SK-MEL-5 (cell line): ENCODE results near the gene SLC25A6. TPM values are rescaled to one million over a fixed set of nuclear protein-coding genes. Genes with fewer than 3 reads are reported as not detected.
"Not testable (repeated sequence)": the region's sequence is repeated elsewhere in the genome, so short reads cannot be mapped to it uniquely, and the experiment has no call there.

Source experiments
- DNase-seq: peaks from one replicate; pipeline ENCODE4 v3.0.0-alpha.2; 2016; ENCODE audit warnings: low read depth, low spot score
- in situ Hi-C: cut with HindIII; loops from 2 replicates; pipeline ENCODE4 v1.10.0; 2016; ENCODE audit warnings: low sequenced_read_pairs, high pct_unique_total_duplicates, low pct_unique_long_range_greater_than_20kb
- polyA plus RNA-seq, 2 experiments: library from polyadenylated mRNA; depleted of rRNA; stranded (reverse); fragments of >200 nt; gene quantifications; 2 replicates each; pipeline ENCODE4 v1.2.3, GENCODE V29; 2015
- total RNA-seq: library from RNA; depleted of rRNA; stranded (reverse); fragments of >200 nt; shearing (Covaris generic); gene quantifications from 2 replicates; pipeline ENCODE4 v1.2.3, GENCODE V29; 2014; rRNA removed

SLC25A6 gene
- total RNA-seq: 159 and 168 TPM in 2 replicates
- 571 and 572 TPM in 2 replicates for polyA plus RNA-seq (2015; cell fraction: cytosol; rRNA removed)
- polyA plus RNA-seq (2015; cell fraction: nucleus; rRNA removed): 72.7 and 77.9 TPM in 2 replicates

GRCh38 chrX:1391707-1392375 is at the start of gene SLC25A6:
SLC25A6 (minus strand) TSS chrX:1392113; CDS start chrX:1392009, 104 bp downstream.
- peak; percentile 92 for DNase-seq
- in situ Hi-C loops: no loop called here

- DNase-seq: no peak
- in situ Hi-C loops: no loop called here
These were observed 48.6 kb upstream of the SLC25A6 start for GRCh38 chrX:1440506-1440905.

GRCh38 chrX:1435241-1435895 is 43.5 kb upstream of the SLC25A6 start:
- in situ Hi-C loops: no loop called here
- DNase-seq: no peak

GRCh38 chrX:1434871-1435240 is 42.9 kb upstream of the SLC25A6 start:
- DNase-seq: no peak
- in situ Hi-C loops: no loop called here

GRCh38 chrX:1433646-1434357 is 41.9 kb upstream of the SLC25A6 start:
- DNase-seq: no peak
- in situ Hi-C loops: no loop called here

- in situ Hi-C loops: no loop called here
- no peak for DNase-seq
These were observed 38.5 kb upstream of the SLC25A6 start for GRCh38 chrX:1430451-1430850.

GRCh38 chrX:1427756-1428155 is 35.8 kb upstream of the SLC25A6 start:
- no peak for DNase-seq
- in situ Hi-C loops: no loop called here

- DNase-seq, in situ Hi-C loops: not testable (repeated sequence)
These were observed 34.4 kb upstream of the SLC25A6 start for GRCh38 chrX:1426321-1426720.

GRCh38 chrX:1425381-1425780 is 33.5 kb upstream of the SLC25A6 start:
- DNase-seq: no peak
- in situ Hi-C loops: no loop called here

GRCh38 chrX:1424147-1424851 is 32.4 kb upstream of the SLC25A6 start:
- DNase-seq: no peak
- in situ Hi-C loops: no loop called here

- in situ Hi-C loops: no loop called here
- DNase-seq: no peak
These were observed 31.3 kb upstream of the SLC25A6 start for GRCh38 chrX:1423215-1423614.

GRCh38 chrX:1422135-1422465 is 30.2 kb upstream of the SLC25A6 start:
- DNase-seq: no peak
- in situ Hi-C loops: no loop called here

GRCh38 chrX:1421433-1422134 is 29.7 kb upstream of the SLC25A6 start:
- in situ Hi-C loops: no loop called here

GRCh38 chrX:1420371-1420770 is 28.5 kb upstream of the SLC25A6 start:
- in situ Hi-C loops: no loop called here
- DNase-seq: no peak

More at GRCh38 chrX:1421433-1422134, 29.7 kb upstream of the SLC25A6 start:
- DNase-seq: no peak

GRCh38 chrX:1419545-1420355 is 27.8 kb upstream of the SLC25A6 start:
- DNase-seq: no peak
- in situ Hi-C loops: no loop called here

- in situ Hi-C loops: no loop called here
- DNase-seq: no peak
These were observed 27.1 kb upstream of the SLC25A6 start for GRCh38 chrX:1418901-1419544.
